C4-2B (cell line): ENCODE data around the gene CSRP1.

Source experiments
- CTCF ChIP-seq: fragments of 450-650 bp; conservative IDR thresholded peaks from 2 replicates; pipeline ENCODE4 v1.5.1; 2017; ENCODE audit warnings: mild to moderate bottlenecking
- ZFX ChIP-seq: fragments of 450-650 bp; IDR thresholded peaks from 2 replicates; pipeline ENCODE4 v1.6.1; 2017

DNA sequence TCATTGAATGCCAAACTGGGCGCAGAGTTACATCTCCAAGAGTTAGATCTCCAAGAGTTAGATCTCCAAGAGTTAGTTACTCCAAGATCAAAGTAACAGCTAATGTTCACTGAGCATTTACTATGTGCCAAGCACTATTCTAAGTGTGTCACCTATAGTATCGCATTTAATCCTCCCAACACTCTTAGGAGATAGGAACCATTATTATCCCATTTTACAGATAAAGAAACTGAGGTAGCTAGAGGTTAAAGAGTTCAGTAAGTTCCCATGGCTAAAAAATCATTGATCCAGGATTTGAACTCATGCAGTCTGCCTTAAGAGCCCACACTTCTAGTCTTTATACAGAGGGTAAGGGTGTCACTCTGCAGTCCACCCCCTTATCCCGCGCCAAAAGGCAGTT lies 30.5 kb upstream of the CSRP1 start:
- no peak for TF ChIP-seq CTCF
- no peak for TF ChIP-seq ZFX
